Bone marrow (tissue), 2 donors: ENCODE measurements around the gene DOK4.

Source experiments
- DNase-seq, 2 donors: peaks; one replicate each; lab custom pipeline; 2025; lab: John Stamatoyannopoulos, UW

The DOK4 gene

DNA sequence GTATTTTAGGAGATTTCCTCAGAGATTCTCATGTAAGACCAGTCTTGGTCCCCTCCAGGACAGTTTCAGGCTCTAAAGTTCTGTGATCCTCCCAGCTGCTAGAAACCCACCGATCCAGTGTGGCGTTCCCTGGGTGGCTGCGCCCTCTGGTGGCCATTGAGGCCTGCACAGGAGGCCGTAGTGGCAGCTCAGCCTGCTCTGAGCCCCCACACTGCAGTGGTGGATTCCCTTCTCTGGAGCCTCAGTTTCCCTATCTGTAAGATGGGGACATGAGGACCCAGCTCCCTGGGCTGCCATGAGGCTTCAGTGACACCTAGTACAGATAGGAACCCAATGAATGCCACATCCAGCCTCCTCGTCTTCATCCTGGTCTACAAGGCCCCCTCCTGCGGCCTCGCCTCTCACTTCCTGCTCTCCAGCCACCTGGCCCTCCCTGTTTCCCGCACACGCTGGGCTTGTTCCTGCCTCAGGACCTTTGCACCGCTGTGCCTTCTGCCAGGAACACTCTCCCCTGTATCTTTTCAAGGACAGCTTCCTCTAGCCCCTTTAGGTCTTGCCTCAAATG is 33.6 kb upstream of the DOK4 start:
- DNase-seq, result peak; percentile 30 to 36

- DNase-seq, result no peak
Measured at GRCh38 chr16:57518922-57519321, 32.6 kb upstream of the DOK4 start.

DNA sequence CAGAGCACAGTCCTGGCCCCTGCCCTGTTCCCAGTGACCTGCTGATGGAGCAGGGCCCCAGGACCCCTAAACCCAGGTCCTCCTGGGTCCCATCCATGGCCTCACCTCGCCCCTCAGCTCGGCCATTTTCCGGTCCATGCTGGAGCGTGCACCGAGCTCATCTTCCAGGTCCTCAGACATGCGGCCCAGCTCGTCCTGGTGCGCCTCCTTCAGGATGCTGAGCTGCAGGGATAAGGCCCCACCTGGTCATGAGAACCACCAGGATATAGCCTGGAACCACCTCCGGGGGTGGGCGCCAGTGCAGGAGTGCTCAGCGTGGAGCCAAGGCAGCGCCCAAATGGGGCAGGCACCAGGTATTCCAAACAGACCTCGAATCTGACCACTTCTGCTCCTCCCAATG is 32.2 kb upstream of the DOK4 start:
- DNase-seq, result no peak

GRCh38 chr16:57517397-57518367 is 31.4 kb upstream of the DOK4 start:
- no peak for DNase-seq

DNA sequence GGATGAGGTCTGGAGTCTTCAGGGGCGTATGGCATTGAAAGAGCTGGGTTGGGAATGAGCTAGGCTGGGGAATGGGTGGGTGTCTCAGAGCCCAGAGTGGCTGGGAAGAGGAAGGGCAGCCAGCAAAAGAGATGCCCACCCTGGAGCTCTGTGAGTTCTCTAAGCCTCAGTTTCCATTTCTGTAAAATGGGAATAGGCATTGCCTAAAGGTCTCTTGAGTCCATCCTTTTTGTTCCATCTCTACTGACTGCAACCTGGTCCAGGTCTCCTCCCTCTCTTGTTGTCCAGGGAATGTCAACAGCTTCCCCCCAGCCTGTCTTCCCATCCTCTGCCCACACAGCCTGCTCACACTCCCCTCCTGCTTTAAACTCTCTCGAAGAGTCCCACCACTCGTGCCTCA is 30.5 kb upstream of the DOK4 start:
- DNase-seq, result no peak

DNA sequence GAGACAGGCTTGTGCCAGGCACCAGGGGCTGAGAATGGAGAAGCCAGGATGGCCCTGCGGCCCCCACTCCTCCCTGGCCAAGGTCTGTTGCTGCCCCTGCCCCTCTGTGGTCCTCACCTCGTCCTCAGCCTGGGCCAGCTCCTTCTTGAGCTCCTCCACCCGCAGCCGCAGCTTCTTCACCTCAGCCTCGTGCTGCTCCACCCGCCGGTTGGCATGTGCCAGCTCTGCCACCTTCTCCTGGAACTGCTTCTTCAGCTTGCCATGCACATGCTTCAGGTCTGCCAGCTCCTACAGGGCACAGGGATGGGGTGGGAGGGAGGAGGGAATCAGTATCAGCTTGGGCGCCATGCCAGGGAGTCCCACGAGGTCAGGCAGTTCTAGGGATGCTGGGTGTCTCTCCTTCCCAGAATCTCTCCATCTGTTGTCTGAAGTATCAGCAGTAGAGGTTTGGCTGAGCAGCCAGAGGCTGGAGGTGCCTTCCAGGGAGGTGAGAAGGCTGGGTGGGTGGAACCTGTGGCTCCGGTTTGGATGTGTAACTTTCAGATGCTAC is 30.0 kb upstream of the DOK4 start:
- DNase-seq, result no peak

- DNase-seq, result no peak
Measured at GRCh38 chr16:57514791-57515600, 28.7 kb upstream of the DOK4 start.

DNA sequence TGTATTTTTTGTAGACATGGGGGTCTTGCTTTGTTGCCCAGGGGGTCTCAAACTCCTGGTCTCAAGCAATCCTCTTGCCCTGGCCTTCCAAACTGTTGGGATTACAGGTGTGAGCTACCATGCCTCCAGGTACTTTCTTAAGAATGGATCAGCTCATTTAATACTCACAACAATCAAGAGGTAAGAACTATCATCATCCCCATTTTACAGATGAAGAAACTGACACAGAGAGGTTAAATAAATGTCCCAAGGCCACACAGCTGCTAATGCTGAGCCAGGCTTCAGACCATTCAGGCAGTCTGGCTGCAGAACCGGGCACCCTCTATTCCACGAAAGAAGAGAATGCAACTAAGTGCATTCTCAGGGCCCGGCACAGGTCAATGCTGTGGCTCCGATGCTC is 28.1 kb upstream of the DOK4 start:
- no peak for DNase-seq

GRCh38 chr16:57513371-57514102 is 27.2 kb upstream of the DOK4 start:
- DNase-seq, result no peak

DNA sequence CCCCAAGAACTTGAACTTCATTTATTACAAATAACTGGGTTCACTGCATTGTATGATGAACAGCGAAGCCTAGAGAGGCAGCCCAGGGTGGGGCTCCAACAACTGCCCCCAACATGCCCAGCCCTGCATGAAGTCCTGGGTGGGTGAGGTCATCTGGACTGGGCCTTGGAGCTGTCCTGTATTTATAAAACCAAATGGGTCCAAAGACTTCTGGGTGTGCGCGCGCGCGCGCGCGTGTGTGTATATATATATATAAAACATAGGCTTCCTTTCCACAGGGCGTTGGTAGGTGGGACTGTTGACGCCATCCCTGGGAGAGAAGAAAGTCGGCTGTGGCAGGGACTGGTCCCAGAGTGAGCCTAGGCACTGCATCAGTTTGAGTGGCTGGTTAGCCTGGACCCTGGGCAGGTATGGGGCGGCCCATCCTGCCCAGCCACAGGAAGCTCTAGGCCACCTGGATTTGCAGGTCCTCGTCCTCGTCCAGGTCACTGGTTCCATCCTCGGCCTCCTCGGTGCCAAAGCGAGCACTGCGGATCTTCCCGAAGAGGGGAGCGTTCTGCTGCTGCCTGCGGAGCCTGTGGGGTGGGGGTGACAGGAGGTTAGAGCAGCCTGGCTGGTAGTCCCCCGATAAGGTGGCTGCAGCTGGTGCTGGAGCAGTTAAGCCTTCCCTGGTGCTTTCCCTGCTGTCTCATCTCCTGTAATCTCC is 26.2 kb upstream of the DOK4 start:
- no peak for DNase-seq

DNA sequence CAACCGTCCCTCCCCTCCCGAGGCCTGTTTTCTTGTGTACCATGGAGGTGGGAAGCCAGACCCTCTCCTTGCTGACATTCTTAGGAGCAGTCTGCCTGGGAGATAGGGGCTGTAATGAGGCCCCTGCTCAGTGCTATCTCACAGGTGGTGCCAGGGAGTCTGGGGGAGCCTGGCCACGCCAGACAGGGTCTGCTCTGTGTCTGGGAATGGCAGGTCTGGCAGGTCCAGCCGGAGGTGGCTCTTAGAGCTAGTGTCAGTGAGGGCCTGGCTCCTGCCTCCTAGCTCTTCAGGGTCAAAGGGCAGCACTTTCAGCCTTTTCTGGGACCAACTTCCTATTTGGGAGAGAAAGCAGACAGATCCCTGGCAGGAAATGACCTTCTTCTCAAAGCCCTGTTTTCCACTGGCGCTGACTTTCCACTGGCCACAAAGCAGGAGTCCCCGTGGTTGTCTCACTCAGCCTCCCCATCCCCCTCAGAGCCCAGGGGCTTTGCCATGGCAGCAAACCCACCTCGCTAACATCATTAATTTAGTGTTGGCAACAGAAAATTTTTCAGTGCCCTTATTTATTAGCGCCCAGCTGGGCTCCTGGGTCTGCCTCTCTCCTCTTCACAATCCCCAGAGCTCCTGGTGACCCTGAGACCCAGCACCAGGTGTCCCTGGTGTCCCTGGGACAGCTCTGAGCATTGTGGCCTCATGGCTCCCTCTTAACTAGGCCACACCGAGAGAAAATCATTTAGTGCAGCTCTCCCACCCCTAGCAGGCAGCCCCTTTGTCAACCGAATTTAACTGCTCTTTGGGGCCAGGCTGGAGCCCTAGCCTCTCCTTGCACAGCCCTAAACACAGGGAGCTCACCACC is 24.0 kb upstream of the DOK4 start:
- no peak for DNase-seq

DNA sequence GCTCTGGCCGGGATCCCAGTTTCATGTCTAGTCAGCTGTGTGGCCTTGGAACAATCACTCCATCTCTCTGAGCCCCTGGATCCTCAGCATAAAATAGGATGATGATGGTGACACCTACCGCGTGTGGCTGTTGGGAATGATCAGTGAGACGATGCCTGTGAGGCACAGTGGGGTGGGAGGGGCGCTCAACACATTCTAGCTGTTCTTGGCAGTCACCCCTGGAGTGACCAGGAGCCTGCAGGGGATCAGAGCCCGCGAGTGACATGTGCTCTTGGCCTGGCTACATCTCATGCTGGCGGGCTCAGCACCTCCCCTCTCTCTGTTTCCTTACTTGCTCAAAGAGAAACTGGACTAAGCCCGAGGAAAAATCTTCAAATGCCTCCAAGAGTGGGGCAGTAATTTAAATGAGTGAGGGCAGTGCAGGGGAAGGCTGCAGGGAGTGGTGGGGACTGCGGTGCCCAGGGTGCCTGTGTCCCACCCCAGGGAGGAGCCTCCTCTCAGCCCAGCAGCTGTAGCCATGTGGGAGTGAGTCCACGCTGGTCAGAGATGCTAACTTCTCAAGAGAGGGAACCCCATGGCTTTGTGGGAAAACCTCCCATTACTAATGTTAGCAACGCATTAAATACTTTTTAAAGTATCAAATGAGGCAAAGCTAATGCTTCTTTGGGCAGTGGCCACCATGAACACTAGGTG is 23.1 kb upstream of the DOK4 start:
- DNase-seq, result no peak

DNA sequence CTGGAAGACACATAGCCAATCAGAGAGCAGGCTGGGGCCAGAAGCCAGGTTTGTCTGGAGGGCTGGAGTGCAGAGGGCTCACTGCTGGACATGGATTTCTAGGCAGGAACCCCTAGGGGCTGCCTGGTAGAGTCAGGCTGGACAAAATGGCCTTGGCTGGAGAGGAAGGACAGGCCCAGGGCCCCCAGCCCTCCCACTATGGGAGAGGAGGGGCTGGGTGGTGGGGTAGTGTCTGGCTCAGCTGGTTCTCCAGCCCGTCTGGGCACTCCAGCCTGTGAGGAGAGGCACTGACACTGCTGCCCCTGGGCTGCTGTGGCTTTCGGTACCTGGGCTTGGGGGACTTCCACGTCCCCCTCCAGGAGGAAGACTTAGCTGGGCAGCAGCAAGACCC is 21.7 kb upstream of the DOK4 start:
- no peak for DNase-seq

DNA sequence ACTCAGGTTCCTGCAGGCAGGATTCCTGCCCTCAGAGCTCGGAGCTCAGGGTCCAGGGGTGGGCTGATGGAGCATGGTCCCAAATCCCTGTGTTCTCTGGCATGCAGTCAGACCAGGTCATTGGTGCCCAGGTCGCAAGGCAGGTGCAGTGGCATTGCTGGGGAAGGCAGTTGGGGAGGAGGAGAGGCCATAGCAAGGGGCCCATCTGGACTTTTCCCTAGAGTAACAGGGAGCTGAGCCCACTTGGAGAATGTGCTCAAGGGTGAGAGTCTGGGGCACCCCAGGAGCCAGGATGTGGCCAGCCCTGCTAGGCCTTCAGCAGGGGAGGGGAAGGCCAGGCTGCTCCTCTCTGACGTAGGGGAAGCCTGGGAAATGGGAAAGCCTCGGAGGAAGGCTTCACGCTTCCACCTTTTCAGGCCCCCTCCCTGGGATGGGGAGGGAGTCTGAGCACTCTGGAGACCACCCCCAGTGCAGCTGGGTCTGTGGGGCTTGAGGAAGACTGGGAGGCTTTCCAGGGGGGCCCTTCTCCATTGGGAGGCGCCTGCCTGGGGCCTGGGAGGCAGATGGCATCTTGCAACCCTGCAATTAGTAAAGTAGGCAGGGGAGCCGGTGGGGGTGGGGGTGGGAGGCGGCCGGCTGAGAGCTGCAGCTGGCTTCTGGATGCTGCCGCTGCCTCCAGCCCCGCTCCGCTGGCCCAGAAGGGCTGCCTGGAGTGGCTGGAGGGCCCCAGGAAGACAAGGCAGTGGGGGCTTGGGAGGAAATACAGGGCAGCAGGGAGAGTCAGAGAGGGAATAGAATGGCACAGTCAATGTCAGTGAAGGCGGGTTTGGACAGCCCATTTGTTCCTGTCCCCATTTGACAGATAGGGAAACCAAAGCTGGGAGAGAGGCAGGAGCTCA is 21.1 kb upstream of the DOK4 start:
- no peak for DNase-seq

DNA sequence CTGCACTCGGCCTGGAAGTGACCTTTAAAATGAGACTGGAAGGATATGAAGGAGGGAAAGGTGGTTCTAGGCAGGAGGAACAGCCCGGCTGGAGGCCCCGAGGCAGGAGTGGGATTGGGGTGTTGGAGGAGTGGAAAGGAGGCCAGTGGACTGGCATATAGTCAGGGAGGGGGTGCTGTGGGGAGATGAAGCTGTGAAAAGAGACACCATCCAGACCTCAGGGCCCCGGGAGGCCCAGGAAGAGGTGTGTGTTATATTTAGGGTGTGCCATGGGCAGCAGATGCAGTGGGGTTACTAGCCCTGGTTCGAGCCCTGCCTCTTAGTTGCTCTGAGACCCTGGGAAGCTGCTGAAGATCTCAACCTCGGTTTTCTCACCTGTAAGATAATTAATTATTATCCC is 18.9 kb upstream of the DOK4 start:
- no peak for DNase-seq

DNA sequence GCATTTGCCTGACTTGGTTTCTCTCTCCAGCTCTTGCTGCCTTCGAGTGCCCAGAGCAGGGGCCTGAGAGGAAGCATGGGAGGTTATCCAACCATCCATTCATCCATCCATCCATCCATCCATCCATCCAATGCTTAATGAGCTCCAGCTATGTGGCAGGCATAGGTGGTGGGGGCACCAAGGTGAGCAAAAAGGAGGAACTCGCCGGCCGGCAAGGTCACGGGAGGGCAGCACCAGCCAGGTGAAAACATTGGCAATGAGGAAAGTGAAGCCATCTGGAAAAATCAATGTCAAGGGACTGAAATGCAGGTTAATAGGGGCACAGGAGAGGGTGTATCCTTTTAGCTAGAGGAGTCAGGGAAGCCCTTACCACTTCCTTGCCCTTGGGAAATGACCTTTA is 18.2 kb upstream of the DOK4 start:
- DNase-seq, result no peak

- DNase-seq, result no peak
Measured at GRCh38 chr16:57504001-57504400, 17.7 kb upstream of the DOK4 start.

DNA sequence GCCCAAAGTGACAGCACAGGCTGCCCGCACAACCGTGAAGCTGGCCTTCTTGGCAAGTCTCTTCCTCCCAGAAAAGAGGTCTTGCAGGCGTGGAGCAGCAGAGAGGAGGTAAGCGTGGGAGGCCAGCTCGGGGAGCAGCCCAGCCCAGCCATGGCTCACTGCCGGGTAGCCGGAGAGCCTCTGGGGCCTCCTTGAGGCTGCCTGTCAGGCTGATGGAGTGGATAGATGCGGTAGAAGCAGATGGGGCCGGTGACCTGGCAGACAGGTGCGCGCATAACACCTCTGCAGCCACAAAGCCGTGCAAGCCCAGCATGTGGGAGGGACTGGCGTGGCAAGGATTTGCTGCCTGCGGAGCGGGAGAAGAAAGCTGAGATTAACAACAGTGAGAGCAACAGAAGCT is 17.1 kb upstream of the DOK4 start:
- no peak for DNase-seq
